GM21360 (cell line): ENCODE data around the gene DHRSX.
"Not testable (repeated sequence)": the region's sequence is repeated elsewhere in the genome, so short reads cannot be mapped to it uniquely, and the experiment has no call there.

Experiments
- ATAC-seq: cut with Tn5 transposase; IDR thresholded peaks from one replicate; pipeline ENCODE4 v1.9.1; 2021; ENCODE audit warnings: mild to moderate bottlenecking, moderate library complexity; ENCODE audit not compliant: unreplicated experiment

The DHRSX gene

GRCh38 chrX:2520539-2520938, 19.8 kb upstream of the DHRSX start:
- no peak for ATAC-seq

- ATAC-seq, result not testable (repeated sequence)
Observed at GRCh38 chrX:2519638-2520037, 18.9 kb upstream of the DHRSX start.

- ATAC-seq, result peak; percentile 11
Observed at GRCh38 chrX:2517055-2517454, 16.3 kb upstream of the DHRSX start.

- ATAC-seq, result peak; percentile 48
Observed at GRCh38 chrX:2516623-2517022, 15.8 kb upstream of the DHRSX start.

GRCh38 chrX:2514131-2514530, 13.4 kb upstream of the DHRSX start:
- no peak for ATAC-seq

GRCh38 chrX:2513121-2513664, 12.4 kb upstream of the DHRSX start:
- no peak for ATAC-seq

GRCh38 chrX:2512501-2512900, 11.7 kb upstream of the DHRSX start:
- ATAC-seq, result no peak

GRCh38 chrX:2511326-2511725, 10.6 kb upstream of the DHRSX start:
- ATAC-seq, result no peak

GRCh38 chrX:2508648-2509335, 8.0 kb upstream of the DHRSX start:
- ATAC-seq, result no peak

GRCh38 chrX:2507904-2508627, 7.3 kb upstream of the DHRSX start:
- ATAC-seq, result no peak

- no peak for ATAC-seq
Observed at GRCh38 chrX:2507196-2507595, 6.4 kb upstream of the DHRSX start.

GRCh38 chrX:2505341-2505740, 4.6 kb upstream of the DHRSX start:
- not testable (repeated sequence) for ATAC-seq

- no peak for ATAC-seq
Observed at GRCh38 chrX:2504706-2505332, 4.0 kb upstream of the DHRSX start.

GRCh38 chrX:2503591-2504500, 3.1 kb upstream of the DHRSX start:
- no peak for ATAC-seq

- no peak for ATAC-seq
Observed at GRCh38 chrX:2502668-2503519, 2.1 kb upstream of the DHRSX start.

- no peak for ATAC-seq
Observed at GRCh38 chrX:2502120-2502667, 1.4 kb upstream of the DHRSX start.

GRCh38 chrX:2501559-2502102, 855 bp upstream of the DHRSX start:
- no peak for ATAC-seq

- ATAC-seq, result peak; percentile 46
Observed at GRCh38 chrX:2500091-2500802, 529 bp downstream of the DHRSX start.

- ATAC-seq, result no peak
Observed at GRCh38 chrX:2499507-2499906, 1.3 kb downstream of the DHRSX start.
